Measurements from ENCODE around the gene ATP6V1F.

ATP6V1F gene

GRCh38 chr7:128818694-128819093 lies 44.0 kb upstream of the ATP6V1F start:
- Histone ChIP-seq H3F3A (ENCODE audit: insufficient read depth, low read length) (no peaks in the 10 kb centered on the region), H2AFZ (ENCODE audit: low read length) (no peak overlapping the region), H3K9ac (ENCODE audit: low read length) (no peak overlapping the region), H3K9me3 (ENCODE audit: low read length) (no peaks in the 10 kb centered on the region), H3K27ac (ENCODE audit: low read depth, low read length, poor library complexity, severe bottlenecking) (no peak overlapping the region), H3K4me3 (ENCODE audit: low read depth, low read length, poor library complexity, severe bottlenecking) (no peak overlapping the region), H3K9me2 (ENCODE audit: low read depth, low read length) (no peaks in the 10 kb centered on the region), H3K4me2 (ENCODE audit: low read length) (no peak overlapping the region), H3K36me3 (ENCODE audit: insufficient read depth, low read length) (no peaks in the 10 kb centered on the region), H3K4me1 (ENCODE audit: insufficient read depth, low read length, severe bottlenecking) (peaks cover 5% of the 10 kb centered on the region), H3K27me3 (ENCODE audit: insufficient read depth, low read length) (peaks cover 16% of the 10 kb centered on the region; the same call in 1 of the 2 replicates), H3K79me2 (ENCODE audit: insufficient read depth, low read length) (no peaks in the 10 kb centered on the region), H4K20me1 (ENCODE audit: insufficient read depth, low read length) (no peaks in the 10 kb centered on the region)
- TF ChIP-seq CTCF (IDR thresholded peaks at IDR 0.05; ENCODE audit: low read length) (no peak), EZH2 (IDR thresholded peaks at IDR 0.05; ENCODE audit: borderline replicate concordance, low read length) (no peak)

- no peaks in the 10 kb centered on the region for H3K9me2 ChIP-seq (ENCODE audit: low read depth, low read length)
- H3K9ac ChIP-seq (ENCODE audit: low read length) = no peak overlapping the region
- H3K9me3 ChIP-seq (ENCODE audit: low read length) = no peaks in the 10 kb centered on the region
- H3K79me2 ChIP-seq (ENCODE audit: insufficient read depth, low read length) = no peaks in the 10 kb centered on the region
- H3K27me3 ChIP-seq (ENCODE audit: insufficient read depth, low read length) = peaks cover 10% of the 10 kb centered on the region; the same call in 1 of the 2 replicates
- H4K20me1 ChIP-seq (ENCODE audit: insufficient read depth, low read length) = no peaks in the 10 kb centered on the region
- H3K4me1 ChIP-seq (ENCODE audit: insufficient read depth, low read length, severe bottlenecking) = peaks cover 5% of the 10 kb centered on the region
- no peaks in the 10 kb centered on the region for H3F3A ChIP-seq (ENCODE audit: insufficient read depth, low read length)
- no peak overlapping the region for H2AFZ ChIP-seq (ENCODE audit: low read length)
- no peak overlapping the region for H3K4me3 ChIP-seq (ENCODE audit: low read depth, low read length, poor library complexity, severe bottlenecking)
- H3K36me3 ChIP-seq (ENCODE audit: insufficient read depth, low read length) = no peaks in the 10 kb centered on the region
- H3K27ac ChIP-seq (ENCODE audit: low read depth, low read length, poor library complexity, severe bottlenecking) = no peak overlapping the region
- H3K4me2 ChIP-seq (ENCODE audit: low read length) = no peak overlapping the region
- TF ChIP-seq EZH2 (IDR thresholded peaks at IDR 0.05; ENCODE audit: borderline replicate concordance, low read length) = no peak
- TF ChIP-seq CTCF (IDR thresholded peaks at IDR 0.05; ENCODE audit: low read length) = no peak
Observed at GRCh38 chr7:128821724-128822123, 40.9 kb upstream of the ATP6V1F start.

GRCh38 chr7:128826512-128826911 lies 36.1 kb upstream of the ATP6V1F start:
- Histone ChIP-seq H3K36me3 (ENCODE audit: insufficient read depth, low read length) (no peaks in the 10 kb centered on the region), H3K4me3 (ENCODE audit: low read depth, low read length, poor library complexity, severe bottlenecking) (no peak overlapping the region), H4K20me1 (ENCODE audit: insufficient read depth, low read length) (no peaks in the 10 kb centered on the region), H3K4me2 (ENCODE audit: low read length) (no peak overlapping the region), H2AFZ (ENCODE audit: low read length) (no peak overlapping the region), H3K27me3 (ENCODE audit: insufficient read depth, low read length) (peaks cover 23% of the 10 kb centered on the region), H3K4me1 (ENCODE audit: insufficient read depth, low read length, severe bottlenecking) (no peaks in the 10 kb centered on the region), H3F3A (ENCODE audit: insufficient read depth, low read length) (no peaks in the 10 kb centered on the region), H3K9me3 (ENCODE audit: low read length) (no peaks in the 10 kb centered on the region), H3K79me2 (ENCODE audit: insufficient read depth, low read length) (no peaks in the 10 kb centered on the region), H3K9ac (ENCODE audit: low read length) (no peak overlapping the region), H3K9me2 (ENCODE audit: low read depth, low read length) (no peaks in the 10 kb centered on the region), H3K27ac (ENCODE audit: low read depth, low read length, poor library complexity, severe bottlenecking) (no peak overlapping the region)
- no peak for TF ChIP-seq EZH2 (IDR thresholded peaks at IDR 0.05; ENCODE audit: borderline replicate concordance, low read length)

GRCh38 chr7:128826916-128827247 lies 35.8 kb upstream of the ATP6V1F start:
- Histone ChIP-seq H3K27ac (ENCODE audit: low read depth, low read length, poor library complexity, severe bottlenecking) (no peak overlapping the region), H3F3A (ENCODE audit: insufficient read depth, low read length) (no peaks in the 10 kb centered on the region), H3K4me1 (ENCODE audit: insufficient read depth, low read length, severe bottlenecking) (no peaks in the 10 kb centered on the region), H3K9ac (ENCODE audit: low read length) (no peak overlapping the region), H3K9me2 (ENCODE audit: low read depth, low read length) (no peaks in the 10 kb centered on the region), H3K36me3 (ENCODE audit: insufficient read depth, low read length) (no peaks in the 10 kb centered on the region), H3K4me3 (ENCODE audit: low read depth, low read length, poor library complexity, severe bottlenecking) (no peak overlapping the region), H3K79me2 (ENCODE audit: insufficient read depth, low read length) (no peaks in the 10 kb centered on the region), H3K27me3 (ENCODE audit: insufficient read depth, low read length) (peaks cover 20% of the 10 kb centered on the region), H2AFZ (ENCODE audit: low read length) (no peak overlapping the region), H4K20me1 (ENCODE audit: insufficient read depth, low read length) (no peaks in the 10 kb centered on the region), H3K4me2 (ENCODE audit: low read length) (no peak overlapping the region), H3K9me3 (ENCODE audit: low read length) (no peaks in the 10 kb centered on the region)
- TF ChIP-seq EZH2 (IDR thresholded peaks at IDR 0.05; ENCODE audit: borderline replicate concordance, low read length) (no peak), CTCF (IDR thresholded peaks at IDR 0.05; ENCODE audit: low read length) (no peak)

Measured in OCI-LY1 (cell line).